Esophagus squamous epithelium (tissue), 4 donors: ENCODE results near the gene AAMP.
"Not testable (repeated sequence)": the region's sequence is repeated elsewhere in the genome, so short reads cannot be mapped to it uniquely, and the experiment has no call there.

Experiments
- POLR2A ChIP-seq, 4 donors: fragments of 450-650 bp; IDR thresholded peaks; one replicate each; pipeline ENCODE4 v1.6.1; 2017; ENCODE audit warnings: antibody characterized with exemption in 4 of 4, mild to moderate bottlenecking in 4 of 4, moderate library complexity in 3 of 4
- TF ChIP-seq, protein P1 (sequence below), 6 experiments: fragments of 450-650 bp in 4 of 6; fragments of 200-600 bp in 2 of 6; sonication (generic) in 2 of 6; IDR thresholded peaks; one replicate each; pipeline ENCODE4 v1.5.1; 2016 to 2019; ENCODE audit warnings: antibody characterized with exemption in 6 of 6, mild to moderate bottlenecking in 4 of 6, moderate library complexity in 4 of 6

DNA sequence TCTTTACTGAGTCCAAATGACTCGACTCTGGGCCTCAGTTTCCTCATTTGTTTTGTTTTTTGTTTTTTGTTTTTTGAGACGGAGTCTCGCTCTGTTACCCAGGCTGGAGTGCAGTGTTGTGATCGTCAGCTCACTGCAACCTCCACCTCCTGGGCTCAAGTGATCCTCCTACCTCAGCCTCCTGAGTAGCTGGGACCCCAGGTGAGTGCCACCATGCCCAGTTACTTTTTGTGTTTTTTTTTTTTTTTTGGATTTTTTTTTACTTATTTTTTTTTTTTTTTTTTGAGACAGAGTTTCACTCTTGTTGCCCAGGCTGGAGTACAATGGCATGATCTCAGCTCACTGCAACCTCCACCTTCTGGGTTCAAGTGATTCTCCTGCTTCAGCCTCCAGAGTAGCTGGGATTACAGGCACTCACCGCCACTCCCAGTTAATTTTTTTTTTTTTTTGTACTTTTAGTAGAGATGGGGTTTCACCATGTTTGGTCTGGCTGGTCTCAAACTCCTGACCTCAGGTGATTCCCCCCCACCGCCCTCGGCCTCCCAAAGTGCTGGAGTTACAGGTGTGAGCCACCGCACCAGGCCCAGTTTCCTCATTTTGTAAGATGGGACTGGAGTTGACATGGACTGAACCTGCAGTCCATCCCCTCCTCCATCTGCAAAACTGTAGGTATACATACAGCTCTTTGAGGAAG is 3.4 kb upstream of the AAMP start:
- TF ChIP-seq, protein P1, sequence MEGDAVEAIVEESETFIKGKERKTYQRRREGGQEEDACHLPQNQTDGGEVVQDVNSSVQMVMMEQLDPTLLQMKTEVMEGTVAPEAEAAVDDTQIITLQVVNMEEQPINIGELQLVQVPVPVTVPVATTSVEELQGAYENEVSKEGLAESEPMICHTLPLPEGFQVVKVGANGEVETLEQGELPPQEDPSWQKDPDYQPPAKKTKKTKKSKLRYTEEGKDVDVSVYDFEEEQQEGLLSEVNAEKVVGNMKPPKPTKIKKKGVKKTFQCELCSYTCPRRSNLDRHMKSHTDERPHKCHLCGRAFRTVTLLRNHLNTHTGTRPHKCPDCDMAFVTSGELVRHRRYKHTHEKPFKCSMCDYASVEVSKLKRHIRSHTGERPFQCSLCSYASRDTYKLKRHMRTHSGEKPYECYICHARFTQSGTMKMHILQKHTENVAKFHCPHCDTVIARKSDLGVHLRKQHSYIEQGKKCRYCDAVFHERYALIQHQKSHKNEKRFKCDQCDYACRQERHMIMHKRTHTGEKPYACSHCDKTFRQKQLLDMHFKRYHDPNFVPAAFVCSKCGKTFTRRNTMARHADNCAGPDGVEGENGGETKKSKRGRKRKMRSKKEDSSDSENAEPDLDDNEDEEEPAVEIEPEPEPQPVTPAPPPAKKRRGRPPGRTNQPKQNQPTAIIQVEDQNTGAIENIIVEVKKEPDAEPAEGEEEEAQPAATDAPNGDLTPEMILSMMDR (IDR thresholded peaks at IDR 0.05): not testable (repeated sequence)
- TF ChIP-seq POLR2A (IDR thresholded peaks at IDR 0.05): not testable (repeated sequence)
